WTC11 (cell line): ENCODE results near the gene STAB1. TPM values are rescaled to one million over a fixed set of nuclear protein-coding genes. Genes with fewer than 3 reads are reported as not detected.

Source experiments
- ATAC-seq: fragments of 200-7000 bp; cut with Tn5 transposase; 2 replicates; pipeline ENCODE4 v1.10.0; 2021; ENCODE audit warnings: mild to moderate bottlenecking, moderate library complexity
- CTCF ChIA-PET: fragments of 300-600 bp; sonication (Branson Sonifier 250); formaldehyde crosslinking; loops from one replicate; lab custom pipeline; 2021; ENCODE audit warnings: antibody characterized with exemption; lab: Charles Lee
- POLR2A ChIA-PET: fragments of 350-600 bp; sonication (Branson Sonifier 250); formaldehyde crosslinking; loops from one replicate; lab custom pipeline; 2021; ENCODE audit warnings: antibody characterized with exemption; lab: Charles Lee
- DNase-seq: peaks from one replicate; pipeline ENCODE4 v3.0.0; 2021; ENCODE audit warnings: low spot score
- H3K27ac Mint-ChIP-seq: 2 replicates; pipeline ENCODE4 v1.8.0; 2021; ENCODE audit warnings: mixed read lengths
- H3K27me3 Mint-ChIP-seq: 2 replicates; pipeline ENCODE4 v1.8.0; 2021; ENCODE audit warnings: low read depth, mild to moderate bottlenecking, moderate library complexity, mixed read lengths
- H3K36me3 Mint-ChIP-seq: 2 replicates; pipeline ENCODE4 v1.8.0; 2021; ENCODE audit warnings: mixed read lengths
- H3K4me1 Mint-ChIP-seq: 2 replicates; pipeline ENCODE4 v1.8.0; 2022; ENCODE audit warnings: mixed read lengths
- H3K4me3 Mint-ChIP-seq: 2 replicates; pipeline ENCODE4 v1.8.0; 2021; ENCODE audit warnings: mild to moderate bottlenecking, moderate library complexity, mixed read lengths
- H3K9me3 Mint-ChIP-seq: 2 replicates; pipeline ENCODE4 v1.8.0; 2021; ENCODE audit warnings: mixed read lengths
- AR ChIP-seq: fragments of 250-450 bp; sonication (Bioruptor Pico); IDR thresholded peaks from 2 replicates; pipeline ENCODE4 v1.9.0; 2021; ENCODE audit warnings: mild to moderate bottlenecking
- CREM ChIP-seq: sonication (generic); formaldehyde crosslinking; IDR thresholded peaks from 2 replicates; pipeline ENCODE4 v1.8.1; 2022; ENCODE audit warnings: mild to moderate bottlenecking, missing genetic modification reagents, moderate library complexity
- CTCF ChIP-seq: fragments of 200-600 bp; IDR thresholded peaks from 2 replicates; pipeline ENCODE4 v1.8.0; 2022; ENCODE audit warnings: antibody characterized with exemption
- FOXP1 ChIP-seq: sonication (generic); formaldehyde crosslinking; IDR thresholded peaks from 2 replicates; pipeline ENCODE4 v1.8.0; 2022; ENCODE audit warnings: missing genetic modification reagents, mild to moderate bottlenecking, moderate library complexity, borderline replicate concordance
- JUN ChIP-seq: sonication (generic); formaldehyde crosslinking; IDR thresholded peaks from 2 replicates; pipeline ENCODE4 v1.8.0; 2023; ENCODE audit warnings: mild to moderate bottlenecking, missing genetic modification reagents
- MAX ChIP-seq: sonication (generic); formaldehyde crosslinking; IDR thresholded peaks from 2 replicates; pipeline ENCODE4 v1.8.0; 2022; ENCODE audit warnings: mild to moderate bottlenecking, missing genetic modification reagents
- SOX15 ChIP-seq: fragments of 250-450 bp; sonication (Bioruptor Pico); IDR thresholded peaks from 2 replicates; pipeline ENCODE4 v1.9.0; 2021; ENCODE audit warnings: mild to moderate bottlenecking
- TEAD1 ChIP-seq: sonication (generic); formaldehyde crosslinking; IDR thresholded peaks from 2 replicates; pipeline ENCODE4 v1.8.0; 2022; ENCODE audit warnings: mild to moderate bottlenecking, missing genetic modification reagents
- ZBTB21 ChIP-seq: sonication (generic); formaldehyde crosslinking; IDR thresholded peaks from 2 replicates; pipeline ENCODE4 v1.8.1; 2023; ENCODE audit warnings: mild to moderate bottlenecking, missing genetic modification reagents, borderline replicate concordance
- ZNF138 ChIP-seq: sonication (generic); formaldehyde crosslinking; conservative IDR thresholded peaks from 2 replicates; pipeline ENCODE4 v1.8.1; 2022; ENCODE audit warnings: mild to moderate bottlenecking, moderate library complexity, missing genetic modification reagents
- ZNF281 ChIP-seq: sonication (generic); formaldehyde crosslinking; IDR thresholded peaks from 2 replicates; pipeline ENCODE4 v1.8.0; 2023; ENCODE audit warnings: mild to moderate bottlenecking, missing genetic modification reagents
- ZNF425 ChIP-seq: fragments of 250-450 bp; sonication (Bioruptor Pico); conservative IDR thresholded peaks from 2 replicates; pipeline ENCODE4 v1.9.0; 2021; ENCODE audit warnings: mild to moderate bottlenecking
- ZNF512 ChIP-seq: sonication (generic); formaldehyde crosslinking; IDR thresholded peaks from 2 replicates; pipeline ENCODE4 v1.8.1; 2022; ENCODE audit warnings: missing genetic modification reagents, borderline replicate concordance
- ZSCAN18 ChIP-seq: fragments of 250-450 bp; sonication (Bioruptor Pico); IDR thresholded peaks from 2 replicates; pipeline ENCODE4 v2.1.2; 2022; ENCODE audit warnings: mild to moderate bottlenecking, moderate library complexity
- total RNA-seq: library from RNA; stranded (reverse); gene quantifications from 3 replicates; pipeline ENCODE4 v1.2.3, GENCODE V29; 2021
- TF ChIP-seq, protein P1 (sequence below): sonication (generic); formaldehyde crosslinking; IDR thresholded peaks from 2 replicates; pipeline ENCODE4 v1.8.1; 2023; ENCODE audit warnings: mild to moderate bottlenecking, missing genetic modification reagents, moderate library complexity
- TF ChIP-seq, protein P2 (sequence below): sonication (generic); formaldehyde crosslinking; IDR thresholded peaks from 2 replicates; pipeline ENCODE4 v1.8.0; 2022; ENCODE audit warnings: mild to moderate bottlenecking, missing genetic modification reagents
- TF ChIP-seq, protein P3 (sequence below): sonication (generic); formaldehyde crosslinking; IDR thresholded peaks from 2 replicates; pipeline ENCODE4 v1.8.0; 2023; ENCODE audit warnings: missing genetic modification reagents

The STAB1 gene
- total RNA-seq, 1 experiment from 2014 or later = 1.9 TPM

GRCh38 chr3:52456169-52456799, 38.9 kb upstream of the STAB1 start:
- DNase-seq = no peak
- ATAC-seq = peak; percentile 29

GRCh38 chr3:52456800-52457183, 38.3 kb upstream of the STAB1 start:
- Mint-ChIP-seq H3K9me3 (no peaks in the 10 kb centered on the region), H3K36me3 (peaks cover 35% of the 10 kb centered on the region), H3K4me1 (peaks cover 28% of the 10 kb centered on the region), H3K27ac (no peak overlapping the region), H3K4me3 (peak overlapping the region; percentile 98), H3K27me3 (no peaks in the 10 kb centered on the region; the same call in 1 of the 2 replicates)
- DNase-seq (no peak), ATAC-seq (peak; percentile 7; the same call in 1 of the 2 replicates)
- ChIA-PET CTCF (interaction anchor here (1.0 to 1.4 kb wide), 2 partner anchors 26 to 72 kb away, joined by 3 to 6 read pairs; no protein-coding TSS in a partner anchor), POLR2A (no interaction called here)
- TF ChIP-seq, protein P1, sequence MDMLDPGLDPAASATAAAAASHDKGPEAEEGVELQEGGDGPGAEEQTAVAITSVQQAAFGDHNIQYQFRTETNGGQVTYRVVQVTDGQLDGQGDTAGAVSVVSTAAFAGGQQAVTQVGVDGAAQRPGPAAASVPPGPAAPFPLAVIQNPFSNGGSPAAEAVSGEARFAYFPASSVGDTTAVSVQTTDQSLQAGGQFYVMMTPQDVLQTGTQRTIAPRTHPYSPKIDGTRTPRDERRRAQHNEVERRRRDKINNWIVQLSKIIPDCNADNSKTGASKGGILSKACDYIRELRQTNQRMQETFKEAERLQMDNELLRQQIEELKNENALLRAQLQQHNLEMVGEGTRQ (CRISPR knock-in tag) = no peak
- TF ChIP-seq ZNF512 (CRISPR knock-in tag) (no peak), AR (CRISPR knock-in tag) (no peak), CTCF (no peak), ZBTB21 (CRISPR knock-in tag) (no peak), TEAD1 (no peak), CREM (CRISPR knock-in tag) (no peak), ZNF281 (CRISPR knock-in tag) (no peak), ZSCAN18 (CRISPR knock-in tag) (no peak), ZNF425 (CRISPR knock-in tag) (no peak), JUN (CRISPR knock-in tag) (no peak), SOX15 (CRISPR knock-in tag) (no peak), ZNF138 (CRISPR knock-in tag) (no peak)

More at GRCh38 chr3:52456169-52456799, 38.9 kb upstream of the STAB1 start:
- POLR2A ChIA-PET = no interaction called here
- Mint-ChIP-seq H3K4me3 (peak overlapping the region; percentile 98), H3K9me3 (no peaks in the 10 kb centered on the region), H3K4me1 (peaks cover 28% of the 10 kb centered on the region), H3K36me3 (peaks cover 35% of the 10 kb centered on the region), H3K27me3 (no peaks in the 10 kb centered on the region; the same call in 1 of the 2 replicates), H3K27ac (peak overlapping the region; percentile 50)
- CTCF ChIA-PET = interaction anchor here (1.0 to 1.4 kb wide), 2 partner anchors 26 to 71 kb away, joined by 3 to 6 read pairs; no protein-coding TSS in a partner anchor
- TF ChIP-seq FOXP1 (CRISPR knock-in tag) (peak; percentile 67; the same call in 1 of the 2 replicates), MAX (CRISPR knock-in tag) (peak; percentile 58)
- TF ChIP-seq, protein P2, sequence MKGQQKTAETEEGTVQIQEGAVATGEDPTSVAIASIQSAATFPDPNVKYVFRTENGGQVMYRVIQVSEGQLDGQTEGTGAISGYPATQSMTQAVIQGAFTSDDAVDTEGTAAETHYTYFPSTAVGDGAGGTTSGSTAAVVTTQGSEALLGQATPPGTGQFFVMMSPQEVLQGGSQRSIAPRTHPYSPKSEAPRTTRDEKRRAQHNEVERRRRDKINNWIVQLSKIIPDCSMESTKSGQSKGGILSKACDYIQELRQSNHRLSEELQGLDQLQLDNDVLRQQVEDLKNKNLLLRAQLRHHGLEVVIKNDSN (CRISPR knock-in tag) = no peak
- TF ChIP-seq, protein P3, sequence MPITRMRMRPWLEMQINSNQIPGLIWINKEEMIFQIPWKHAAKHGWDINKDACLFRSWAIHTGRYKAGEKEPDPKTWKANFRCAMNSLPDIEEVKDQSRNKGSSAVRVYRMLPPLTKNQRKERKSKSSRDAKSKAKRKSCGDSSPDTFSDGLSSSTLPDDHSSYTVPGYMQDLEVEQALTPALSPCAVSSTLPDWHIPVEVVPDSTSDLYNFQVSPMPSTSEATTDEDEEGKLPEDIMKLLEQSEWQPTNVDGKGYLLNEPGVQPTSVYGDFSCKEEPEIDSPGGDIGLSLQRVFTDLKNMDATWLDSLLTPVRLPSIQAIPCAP = no peak
